K562 (cell line): Measurements from ENCODE around the gene NR2C2AP. TPM values are rescaled to one million over a fixed set of nuclear protein-coding genes. Genes with fewer than 3 reads are reported as not detected.

Experiments used
- ATAC-seq: fragments of 200-7000 bp; cut with Tn5 transposase; 3 replicates; pipeline ENCODE4 v1.9.1; 2020; ENCODE audit warnings: moderate library complexity
- BruUV-seq: library from RNA; stranded (reverse); fragments of 400-500 nt; replicated peaks from 2 replicates; lab custom pipeline; 2021; lab: Mats Ljungman, UMichigan
- CTCF ChIA-PET: fragments of 300-600 bp; formaldehyde crosslinking; extraction: SDS; loops from one replicate; lab custom pipeline; 2021; ENCODE audit warnings: low intra/inter-chr PET ratio; lab: Yijun Ruan, JAX
- POLR2A ChIA-PET: fragments of 300-600, 350-650 bp; sonication (Branson Sonifier 250); formaldehyde crosslinking; extraction: SDS; loops from one replicate; lab custom pipeline; 2021; ENCODE audit warnings: antibody characterized with exemption, inconsistent platforms; lab: Yijun Ruan, JAX
- DNase-seq, 4 experiments: peaks; one replicate each; pipeline versions ENCODE4 v3.0.0 to v3.0.0-alpha.2; 2011 to 2018; ENCODE audit warnings: low spot score in 3 of 4, mixed read lengths in 3 of 4; ENCODE audit errors: extremely low read depth in 1 of 4
- FAIRE-seq: peaks from 2 replicates; lab custom pipeline; 2011; peaks lifted over from hg19 to GRCh38; lab: Jason Lieb, UNC
- H2AFZ ChIP-seq: 2 replicates; pipeline ENCODE4 v1.6.0; 2011; ENCODE audit warnings: low read depth, low read length, control low read depth, inconsistent platforms
- H3K27ac ChIP-seq: fragments of 200-600 bp; 3 replicates; pipeline ENCODE4 v1.8.0; 2011; ENCODE audit warnings: low read depth, mild to moderate bottlenecking, control low read depth, inconsistent platforms, low read length, moderate library complexity, mixed read lengths; ENCODE audit errors: extremely low read depth
- H3K27me3 ChIP-seq, 2 experiments: fragments of 300-600 bp in 1 of 2; 2 replicates in 1 of 2; 3 replicates in 1 of 2; pipeline versions ENCODE4 v1.6.0 to v1.8.0; 2011; ENCODE audit warnings: inconsistent platforms in 2 of 2, low read length in 2 of 2, mild to moderate bottlenecking in 1 of 2, mixed read lengths in 1 of 2, moderate library complexity in 1 of 2; ENCODE audit not compliant: control insufficient read depth in 2 of 2, insufficient read depth in 2 of 2
- H3K36me3 ChIP-seq: fragments of 300-600 bp; 3 replicates; pipeline ENCODE4 v1.8.0; 2011; ENCODE audit warnings: mild to moderate bottlenecking, low read length, inconsistent platforms; ENCODE audit not compliant: control insufficient read depth, insufficient read depth
- H3K4me1 ChIP-seq, 2 experiments: fragments of 200-600 bp in 1 of 2; replicated peaks in 1 of 2; 2 replicates in 1 of 2; 3 replicates in 1 of 2; pipeline versions ENCODE4 v1.5.1 to v1.8.0; 2011; ENCODE audit warnings: inconsistent platforms in 2 of 2, low read length in 2 of 2, mild to moderate bottlenecking in 1 of 2, mixed read lengths in 1 of 2, moderate library complexity in 1 of 2; ENCODE audit not compliant: control insufficient read depth in 2 of 2, insufficient read depth in 2 of 2
- H3K4me2 ChIP-seq: 2 replicates; pipeline ENCODE4 v1.6.1; 2011; ENCODE audit warnings: low read length, control low read depth, inconsistent platforms, mixed read lengths; ENCODE audit not compliant: insufficient read depth
- H3K4me3 ChIP-seq: fragments of 200-600 bp; sonication (generic), shearing (Covaris generic); 2 replicates; pipeline ENCODE4 v1.5.1; 2016; ENCODE audit warnings: control low read depth, inconsistent platforms
- H3K79me2 ChIP-seq: fragments of 200-600 bp; 3 replicates; pipeline ENCODE4 v1.8.0; 2011; ENCODE audit warnings: low read length, inconsistent platforms; ENCODE audit not compliant: control insufficient read depth, insufficient read depth
- H3K9ac ChIP-seq, 2 experiments: 2 replicates each; pipeline versions ENCODE4 v1.6.0 to v1.6.1; 2011; ENCODE audit warnings: low read depth in 2 of 2, low read length in 2 of 2, control low read depth in 1 of 2, inconsistent platforms in 1 of 2, mild to moderate bottlenecking in 1 of 2, mixed read lengths in 1 of 2; ENCODE audit not compliant: insufficient read depth in 1 of 2
- H3K9me1 ChIP-seq: one replicate; pipeline ENCODE4 v1.6.0; 2011; ENCODE audit warnings: inconsistent platforms, mild to moderate bottlenecking, low read length, moderate library complexity; ENCODE audit not compliant: control insufficient read depth, insufficient read depth
- H3K9me3 ChIP-seq: replicated peaks from 2 replicates; pipeline ENCODE4 v1.5.1; 2011; ENCODE audit warnings: low read depth, low read length, inconsistent platforms; ENCODE audit not compliant: control insufficient read depth, insufficient read depth
- H4K20me1 ChIP-seq: replicated peaks from 2 replicates; pipeline ENCODE4 v1.6.1; 2011; ENCODE audit warnings: low read length, inconsistent platforms, mixed read lengths; ENCODE audit not compliant: control insufficient read depth, insufficient read depth
- DPF2 ChIP-seq: fragments of 450-650 bp; IDR thresholded peaks from 2 replicates; pipeline ENCODE4 v1.6.1; 2016
- LCOR ChIP-seq: sonication (generic); formaldehyde crosslinking; IDR thresholded peaks from 2 replicates; pipeline ENCODE4 v1.8.0; 2022; ENCODE audit warnings: mild to moderate bottlenecking, missing genetic modification reagents
- PHF21A ChIP-seq: fragments of 450-650 bp; IDR thresholded peaks from 2 replicates; pipeline ENCODE4 v1.6.1; 2017; ENCODE audit warnings: low read depth, borderline replicate concordance
- RBM22 ChIP-seq: fragments of 200-400 bp; formaldehyde crosslinking; IDR thresholded peaks from 2 replicates; pipeline ENCODE4 v1.6.1; 2018; ENCODE audit warnings: low read length, low read depth; ENCODE audit not compliant: poor library complexity, severe bottlenecking
- RUNX1 ChIP-seq: sonication (generic); IDR thresholded peaks from 2 replicates; pipeline ENCODE4 v1.6.1; 2016; ENCODE audit warnings: antibody characterized with exemption, low read depth
- SMAD2 ChIP-seq: fragments of 150-350 bp; IDR thresholded peaks from 2 replicates; pipeline ENCODE4 v1.6.1; 2014; ENCODE audit warnings: low read depth, mild to moderate bottlenecking, low read length
- TAL1 ChIP-seq: fragments of 450-650 bp; IDR thresholded peaks from 2 replicates; pipeline ENCODE4 v1.6.1; 2016; ENCODE audit warnings: mild to moderate bottlenecking
- ZNF586 ChIP-seq: fragments of 450-650 bp; formaldehyde crosslinking; conservative IDR thresholded peaks from 2 replicates; pipeline ENCODE4 v1.4.0; 2020; ENCODE audit warnings: mild to moderate bottlenecking, moderate library complexity
- ZNF77 ChIP-seq: fragments of 250-450 bp; sonication (Bioruptor Pico); IDR thresholded peaks from 2 replicates; pipeline ENCODE4 v1.5.0; 2020
- WGBS: fragments of 100-300 bp; shearing (Covaris generic); methylation state at CpG from one replicate; pipeline ENCODE4 v1.1.6; 2016; ENCODE audit warnings: low coverage, mixed read lengths; ENCODE audit not compliant: insufficient coverage; ENCODE audit errors: missing lambda C conversion rate; 5-methylcytosine and 5-hydroxymethylcytosine counted together
- in situ Hi-C: fragments of 300-500 bp; cut with MboI; formaldehyde crosslinking; loops from 4 replicates; pipeline ENCODE4 v1.15.0; 2018; ENCODE audit warnings: inconsistent platforms, mixed read lengths
- intact Hi-C: fragments of 100-400 bp; cut with micrococcal nuclease; formaldehyde crosslinking; loops from 2 replicates; pipeline ENCODE4 v1.14.2; 2022
- polyA plus RNA-seq, 8 experiments: library from polyadenylated mRNA; depleted of rRNA in 4 of 8; stranded (reverse) in 5 of 8; unstranded in 3 of 8; fragments of >200 nt; fragmentation: Nextera tagmentation in 2 of 8; fragmentation: Illumina TruSeq in 1 of 8; extraction: Ambion mirVana in 2 of 8; extraction: Trizol in 1 of 8; gene quantifications; 2 replicates each; pipeline versions ENCODE4 v1.2.1 to v1.2.3, GENCODE V29; 2011 to 2014; ENCODE audit warnings: inconsistent platforms in 1 of 8, missing spikeins in 1 of 8
- total RNA-seq, 7 experiments: library from RNA; depleted of rRNA in 6 of 7; stranded (reverse); fragments of >200 nt in 6 of 7; fragmentation: Illumina TruSeq in 2 of 7; extraction: Trizol in 2 of 7; gene quantifications; 2 replicates each; pipeline versions ENCODE4 v1.2.1 to v1.2.3, GENCODE V29; 2011 to 2021; ENCODE audit warnings: low replicate concordance in 1 of 7
- TF ChIP-seq, protein P1 (sequence below): sonication (generic); formaldehyde crosslinking; IDR thresholded peaks from 2 replicates; pipeline ENCODE4 v1.8.0; 2022; ENCODE audit warnings: missing genetic modification reagents, mild to moderate bottlenecking, borderline replicate concordance

The NR2C2AP gene
- total and polyA plus RNA-seq, 9 of the 15 experiments (the other 6 are each of a cell fraction or from before 2014, with no cell fraction given), result 23.7 to 77.4 (median 32.4) TPM

DNA sequence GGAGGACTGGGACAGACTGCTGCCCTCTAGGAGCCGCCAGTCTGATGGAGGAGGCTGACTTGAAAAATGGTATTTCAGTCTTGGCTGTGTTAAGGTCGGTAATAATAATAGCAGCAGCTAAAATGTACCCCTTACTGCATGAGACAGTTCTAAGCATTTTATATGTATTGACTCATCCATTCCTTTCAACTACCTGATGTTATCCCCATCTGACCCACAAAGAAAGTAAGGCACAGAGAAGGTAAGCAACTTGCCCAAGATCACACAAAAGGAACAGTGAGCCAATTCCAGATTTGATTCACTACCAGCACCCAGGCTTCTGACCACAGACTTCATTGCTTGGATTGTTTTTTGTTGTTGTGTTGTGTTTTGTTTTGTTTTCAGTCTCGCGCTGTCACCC is 12.6 kb upstream of the NR2C2AP start:
- intact Hi-C loops, result no loop called here

More for the DNA sequence above, 12.6 kb upstream of the NR2C2AP start:
- H3K36me3 ChIP-seq, result no peaks in the 10 kb centered on the region
- ChIA-PET CTCF (no interaction called here), POLR2A (interaction anchor here (0.9 to 1.7 kb wide), 3 partner anchors 11 to 13 kb away, joined by 4 to 7 read pairs (median 6); partner anchors contain the start of gene NR2C2AP)
- H4K20me1 ChIP-seq, result no peaks in the 10 kb centered on the region; the same call in 1 of the 2 replicates
- ATAC-seq, result no peak
- H3K79me2 ChIP-seq, result no peaks in the 10 kb centered on the region
- H3K4me1 ChIP-seq, result peaks cover 0 to 14% of the 10 kb centered on the region in 2 experiments; a peak in 1 of 5 replicates
- in situ Hi-C loops, result no loop called here
- BruUV-seq, result no TSS peak
- no peak overlapping the region for H3K4me3 ChIP-seq
- DNase-seq, result no peak
- H3K27me3 ChIP-seq, result peaks cover 13 to 41% of the 10 kb centered on the region in 2 experiments; a peak in 4 of 5 replicates
- peaks cover 3% of the 10 kb centered on the region for H3K9me1 ChIP-seq
- H3K27ac ChIP-seq, result no peak overlapping the region
- no peak overlapping the region for H2AFZ ChIP-seq
- no peak overlapping the region for H3K4me2 ChIP-seq
- 0% methylated on average over 4 of the region's 4 CpGs for WGBS
- FAIRE-seq, result no peak
- peaks cover 2% of the 10 kb centered on the region for H3K9me3 ChIP-seq
- no peak overlapping the region for H3K9ac ChIP-seq
- TF ChIP-seq LCOR (CRISPR knock-in tag) (no peak), SMAD2 (no peak), DPF2 (no peak), RBM22 (no peak), RUNX1 (no peak), PHF21A (no peak), TAL1 (no peak), ZNF586 (no peak), ZNF77 (CRISPR knock-in tag) (no peak)
- TF ChIP-seq, protein P1, sequence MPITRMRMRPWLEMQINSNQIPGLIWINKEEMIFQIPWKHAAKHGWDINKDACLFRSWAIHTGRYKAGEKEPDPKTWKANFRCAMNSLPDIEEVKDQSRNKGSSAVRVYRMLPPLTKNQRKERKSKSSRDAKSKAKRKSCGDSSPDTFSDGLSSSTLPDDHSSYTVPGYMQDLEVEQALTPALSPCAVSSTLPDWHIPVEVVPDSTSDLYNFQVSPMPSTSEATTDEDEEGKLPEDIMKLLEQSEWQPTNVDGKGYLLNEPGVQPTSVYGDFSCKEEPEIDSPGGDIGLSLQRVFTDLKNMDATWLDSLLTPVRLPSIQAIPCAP (CRISPR knock-in tag), result no peak
- TF ChIP-seq, all 486 proteins: peak for 0
